ENCODE measurements around the gene ARHGEF39. TPM values are rescaled to one million over a fixed set of nuclear protein-coding genes. Genes with fewer than 3 reads are reported as not detected.

Gene ARHGEF39
- total and polyA plus RNA-seq, 9 of the 15 experiments (the other 6 are each of a cell fraction or from before 2014, with no cell fraction given), result 2.8 to 21.7 (median 12.9) TPM

DNA sequence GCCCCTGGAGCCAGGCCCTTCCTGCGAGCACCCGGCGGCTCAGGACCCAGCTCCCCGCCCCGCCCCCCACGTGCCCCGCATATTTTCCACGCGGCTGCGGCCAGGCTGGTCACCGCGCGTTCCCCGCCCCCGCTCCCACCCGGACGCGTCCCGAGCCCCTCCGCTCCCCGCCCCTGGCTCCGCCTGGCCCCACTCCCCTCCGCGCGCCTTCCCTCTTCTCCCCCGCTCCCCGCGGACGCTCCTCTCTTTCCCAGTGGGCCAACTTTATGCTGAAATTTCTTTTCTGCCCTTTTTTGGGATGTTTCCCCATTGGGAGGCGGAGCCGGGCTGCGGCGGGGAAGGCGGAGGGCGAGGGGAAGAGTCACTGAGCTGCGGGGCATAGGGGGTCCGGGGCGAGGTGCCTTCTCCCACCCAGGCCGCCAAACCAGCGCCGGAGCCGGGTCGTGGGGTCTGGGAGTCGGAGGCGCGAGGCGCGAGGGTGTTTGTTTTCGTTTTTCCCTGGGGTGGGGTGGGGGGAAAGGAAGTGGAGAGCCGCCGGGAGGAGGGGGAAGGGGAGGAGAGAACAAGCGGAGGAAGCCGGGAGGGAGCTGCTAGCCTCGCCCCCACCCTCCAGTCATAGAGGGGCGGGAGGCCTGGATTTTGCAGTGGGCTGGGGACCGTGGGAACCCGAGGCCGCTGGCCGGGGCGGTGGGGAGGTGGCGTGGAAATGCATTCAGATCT is 25.8 kb upstream of the ARHGEF39 start:
- ChIA-PET CTCF (ENCODE audit: low intra/inter-chr PET ratio) (no interaction called here), POLR2A (interaction anchor here (0.7 to 1.9 kb wide), 8 partner anchors 13 to 50 kb away, joined by 3 to 10 read pairs (median 4); partner anchors contain the start of genes CREB3 and TLN1)
- Histone ChIP-seq H3K4me2 (ENCODE audit: insufficient read depth, low read length) (peak overlapping the region; percentile 89), H3K4me1 (replicated peaks in 1 of 2; ENCODE audit: control insufficient read depth in 2 of 2, insufficient read depth in 2 of 2, low read length in 2 of 2) (peaks cover 12 to 23% of the 10 kb centered on the region in 2 experiments; a peak in 4 of 5 replicates), H3K9me3 (replicated peaks; ENCODE audit: control insufficient read depth, insufficient read depth, low read depth, low read length) (no peaks in the 10 kb centered on the region), H3K36me3 (ENCODE audit: control insufficient read depth, insufficient read depth, low read length) (peaks cover 3% of the 10 kb centered on the region; the same call in 2 of the 3 replicates), H3K9me1 (ENCODE audit: control insufficient read depth, insufficient read depth, low read length) (no peaks in the 10 kb centered on the region), H2AFZ (ENCODE audit: low read depth, low read length) (peak overlapping the region; percentile 91), H3K9ac (ENCODE audit: insufficient read depth in 1 of 2, low read depth in 2 of 2, low read length in 2 of 2) (peak overlapping the region; percentile 73 to 92), H3K27ac (ENCODE audit: extremely low read depth, low read depth, low read length) (peak overlapping the region; percentile 86), H3K79me2 (ENCODE audit: control insufficient read depth, insufficient read depth, low read length) (no peaks in the 10 kb centered on the region), H3K4me3 (peak overlapping the region; percentile 72), H4K20me1 (replicated peaks; ENCODE audit: control insufficient read depth, insufficient read depth, low read length) (no peaks in the 10 kb centered on the region), H3K27me3 (ENCODE audit: control insufficient read depth in 2 of 2, insufficient read depth in 2 of 2, low read length in 2 of 2) (no peaks in the 10 kb centered on the region)
- WGBS (ENCODE audit: insufficient coverage, low coverage, missing lambda C conversion rate), result 0% methylated on average over 8 of the region's 61 CpGs
- intact Hi-C loops (cut with micrococcal nuclease) (no loop called here), in situ Hi-C loops (cut with MboI) (no loop called here)
- ATAC-seq, result peak; percentile 92
- DNase-seq (ENCODE audit: extremely low read depth in 1 of 4, low spot score in 3 of 4), result peak; percentile 78 to 84 (median 78)
- FAIRE-seq, result peak; percentile 26
- BruUV-seq (replicated peaks), result no TSS peak
- TF ChIP-seq, protein P1, sequence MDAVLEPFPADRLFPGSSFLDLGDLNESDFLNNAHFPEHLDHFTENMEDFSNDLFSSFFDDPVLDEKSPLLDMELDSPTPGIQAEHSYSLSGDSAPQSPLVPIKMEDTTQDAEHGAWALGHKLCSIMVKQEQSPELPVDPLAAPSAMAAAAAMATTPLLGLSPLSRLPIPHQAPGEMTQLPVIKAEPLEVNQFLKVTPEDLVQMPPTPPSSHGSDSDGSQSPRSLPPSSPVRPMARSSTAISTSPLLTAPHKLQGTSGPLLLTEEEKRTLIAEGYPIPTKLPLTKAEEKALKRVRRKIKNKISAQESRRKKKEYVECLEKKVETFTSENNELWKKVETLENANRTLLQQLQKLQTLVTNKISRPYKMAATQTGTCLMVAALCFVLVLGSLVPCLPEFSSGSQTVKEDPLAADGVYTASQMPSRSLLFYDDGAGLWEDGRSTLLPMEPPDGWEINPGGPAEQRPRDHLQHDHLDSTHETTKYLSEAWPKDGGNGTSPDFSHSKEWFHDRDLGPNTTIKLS (IDR thresholded peaks at IDR 0.05; ENCODE audit: borderline replicate concordance, low read depth), result no peak
- peak in 1 of 2 experiments; percentile 74 for TF ChIP-seq MAZ (CRISPR knock-in tag; conservative IDR thresholded peaks at IDR 0.05 in 1 of 2, IDR thresholded peaks at IDR 0.05 in 1 of 2)
- TF ChIP-seq, protein P2, sequence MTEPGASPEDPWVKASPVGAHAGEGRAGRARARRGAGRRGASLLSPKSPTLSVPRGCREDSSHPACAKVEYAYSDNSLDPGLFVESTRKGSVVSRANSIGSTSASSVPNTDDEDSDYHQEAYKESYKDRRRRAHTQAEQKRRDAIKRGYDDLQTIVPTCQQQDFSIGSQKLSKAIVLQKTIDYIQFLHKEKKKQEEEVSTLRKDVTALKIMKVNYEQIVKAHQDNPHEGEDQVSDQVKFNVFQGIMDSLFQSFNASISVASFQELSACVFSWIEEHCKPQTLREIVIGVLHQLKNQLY (CRISPR knock-in tag; conservative IDR thresholded peaks at IDR 0.05), result no peak
- no peak for TF ChIP-seq IFI16 (CRISPR knock-in tag; IDR thresholded peaks at IDR 0.05)
- TF ChIP-seq, protein P3, sequence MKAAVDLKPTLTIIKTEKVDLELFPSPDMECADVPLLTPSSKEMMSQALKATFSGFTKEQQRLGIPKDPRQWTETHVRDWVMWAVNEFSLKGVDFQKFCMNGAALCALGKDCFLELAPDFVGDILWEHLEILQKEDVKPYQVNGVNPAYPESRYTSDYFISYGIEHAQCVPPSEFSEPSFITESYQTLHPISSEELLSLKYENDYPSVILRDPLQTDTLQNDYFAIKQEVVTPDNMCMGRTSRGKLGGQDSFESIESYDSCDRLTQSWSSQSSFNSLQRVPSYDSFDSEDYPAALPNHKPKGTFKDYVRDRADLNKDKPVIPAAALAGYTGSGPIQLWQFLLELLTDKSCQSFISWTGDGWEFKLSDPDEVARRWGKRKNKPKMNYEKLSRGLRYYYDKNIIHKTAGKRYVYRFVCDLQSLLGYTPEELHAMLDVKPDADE (conservative IDR thresholded peaks at IDR 0.05; ENCODE audit: control insufficient read depth, low read depth, low read length), result 0 out of 2 replicates have a peak, but pooled peaks have one; percentile 20
- TF ChIP-seq DDX20 (tag; IDR thresholded peaks at IDR 0.05; ENCODE audit: low read depth), result no peak
- no peak for TF ChIP-seq GABPB2 (CRISPR knock-in tag; conservative IDR thresholded peaks at IDR 0.05)
- TF ChIP-seq POLR2B (IDR thresholded peaks at IDR 0.05; ENCODE audit: low read depth, partially characterized antibody), result peak; percentile 59
- TF ChIP-seq ZNF175 (CRISPR knock-in tag; IDR thresholded peaks at IDR 0.05; ENCODE audit: low read depth), result 0 out of 2 replicates have a peak, but pooled peaks have one; percentile 25
- no peak for TF ChIP-seq U2AF1 (optimal IDR thresholded peaks at IDR 0.05; ENCODE audit: low read depth, low read length)
- no peak for TF ChIP-seq TAF15 (IDR thresholded peaks at IDR 0.05; ENCODE audit: low read depth, low read length)
- TF ChIP-seq STAG1 (CRISPR knock-in tag; IDR thresholded peaks at IDR 0.05; ENCODE audit: borderline replicate concordance), result no peak
- TF ChIP-seq NR2F6 (CRISPR knock-in tag; IDR thresholded peaks at IDR 0.05), result no peak
- no peak for TF ChIP-seq RAD51 (IDR thresholded peaks at IDR 0.05; ENCODE audit: borderline replicate concordance, low read depth)
- no peak for TF ChIP-seq YY1 (IDR thresholded peaks at IDR 0.05; ENCODE audit: borderline replicate concordance in 1 of 3, control insufficient read depth in 1 of 3, extremely low read depth in 1 of 3, insufficient read depth in 3 of 3, insufficient read length in 1 of 3, insufficient replicate concordance in 2 of 3, low read depth in 1 of 3, low read length in 2 of 3)
